Esophagus squamous epithelium (tissue), 5 donors: Measurements from ENCODE around the gene CEP57L1. TPM values are rescaled to one million over a fixed set of nuclear protein-coding genes. Genes with fewer than 3 reads are reported as not detected.
"Not testable (repeated sequence)": the region's sequence is repeated elsewhere in the genome, so short reads cannot be mapped to it uniquely, and the experiment has no call there.

Experiments
- DNase-seq: peaks from one replicate; lab custom pipeline; 2025; lab: John Stamatoyannopoulos, UW
- H3K27ac ChIP-seq, 4 donors: fragments of 200-600 bp; sonication (generic); one replicate each; pipeline ENCODE4 v1.5.1; 2016 to 2019; ENCODE audit warnings: mild to moderate bottlenecking in 1 of 4
- H3K27me3 ChIP-seq, 4 donors: fragments of 200-600 bp; sonication (generic); 1 replicate in 3 of 4; 2 replicates in 1 of 4; pipeline versions ENCODE4 v1.5.1 to v1.6.0; 2017 to 2021; ENCODE audit warnings: antibody characterized with exemption in 1 of 4
- H3K36me3 ChIP-seq, 3 donors: fragments of 200-600 bp; sonication (generic); one replicate each; pipeline ENCODE4 v1.5.1; 2016 to 2019
- H3K4me1 ChIP-seq, 3 donors: fragments of 200-600 bp; sonication (generic); one replicate each; pipeline ENCODE4 v1.5.1; 2017 to 2019
- H3K4me3 ChIP-seq, 4 donors: fragments of 200-600 bp; sonication (generic); 1 replicate in 3 of 4; 2 replicates in 1 of 4; pipeline ENCODE4 v1.5.1; 2016 to 2019; ENCODE audit warnings: mild to moderate bottlenecking in 2 of 4, moderate library complexity in 1 of 4
- H3K9me3 ChIP-seq, 3 donors: fragments of 200-600 bp; sonication (generic); one replicate each; pipeline ENCODE4 v1.5.1; 2016 to 2019
- CTCF ChIP-seq, 6 experiments: fragments of 450-650 bp in 4 of 6; fragments of 200-600 bp in 2 of 6; sonication (generic) in 2 of 6; IDR thresholded peaks; one replicate each; pipeline ENCODE4 v1.5.1; 2016 to 2019; ENCODE audit warnings: antibody characterized with exemption in 6 of 6, mild to moderate bottlenecking in 4 of 6, moderate library complexity in 4 of 6
- POLR2A ChIP-seq, 4 donors: fragments of 450-650 bp; IDR thresholded peaks; one replicate each; pipeline ENCODE4 v1.6.1; 2017; ENCODE audit warnings: antibody characterized with exemption in 4 of 4, mild to moderate bottlenecking in 4 of 4, moderate library complexity in 3 of 4
- WGBS, 2 donors: methylation state at CpG; one replicate each; pipeline ENCODE4 v1.1.5; 2018; 5-methylcytosine and 5-hydroxymethylcytosine counted together
- intact Hi-C: fragments of 100-400 bp; cut with DNase I; formaldehyde crosslinking; loops from one replicate; pipeline ENCODE4 v1.15.0; 2022
- total RNA-seq, 4 donors: library from RNA; depleted of rRNA; stranded (reverse); fragments of >200 nt; gene quantifications; one replicate each; pipeline ENCODE4 v1.1.0, GENCODE V29; 2016
- donor health status: DM: yes; HTN: yes; CAD: no.

CEP57L1 gene
- total RNA-seq, 4 donors from 2014 or later, result 4.9 to 9.7 (median 7.4) TPM

- H3K9me3 ChIP-seq, result peaks cover 0 to 2% (median 0%) of the 10 kb centered on the region in 3 donors
- H3K27ac ChIP-seq, result no peak overlapping the region
- WGBS, 2 donors, result 34 to 54% methylated on average over 3 of the region's 3 CpGs
- H3K36me3 ChIP-seq, result no peaks in the 10 kb centered on the region
- DNase-seq, result no peak
- H3K27me3 ChIP-seq, result peaks cover 0 to 21% (median 0%) of the 10 kb centered on the region in 4 donors
- peaks cover 0 to 17% (median 0%) of the 10 kb centered on the region in 3 donors for H3K4me1 ChIP-seq
- no peak for TF ChIP-seq CTCF (IDR thresholded peaks at IDR 0.05)
- no peak for TF ChIP-seq POLR2A (IDR thresholded peaks at IDR 0.05)
- H3K4me3 ChIP-seq, result no peak overlapping the region
- intact Hi-C loops, result loop anchor here (10.0 kb wide), 1 partner anchor 199 kb away; the partner anchor contains the start of gene CD164
Observed at GRCh38 chr6:109186012-109186411, 90.7 kb downstream of the CEP57L1 start.

DNA sequence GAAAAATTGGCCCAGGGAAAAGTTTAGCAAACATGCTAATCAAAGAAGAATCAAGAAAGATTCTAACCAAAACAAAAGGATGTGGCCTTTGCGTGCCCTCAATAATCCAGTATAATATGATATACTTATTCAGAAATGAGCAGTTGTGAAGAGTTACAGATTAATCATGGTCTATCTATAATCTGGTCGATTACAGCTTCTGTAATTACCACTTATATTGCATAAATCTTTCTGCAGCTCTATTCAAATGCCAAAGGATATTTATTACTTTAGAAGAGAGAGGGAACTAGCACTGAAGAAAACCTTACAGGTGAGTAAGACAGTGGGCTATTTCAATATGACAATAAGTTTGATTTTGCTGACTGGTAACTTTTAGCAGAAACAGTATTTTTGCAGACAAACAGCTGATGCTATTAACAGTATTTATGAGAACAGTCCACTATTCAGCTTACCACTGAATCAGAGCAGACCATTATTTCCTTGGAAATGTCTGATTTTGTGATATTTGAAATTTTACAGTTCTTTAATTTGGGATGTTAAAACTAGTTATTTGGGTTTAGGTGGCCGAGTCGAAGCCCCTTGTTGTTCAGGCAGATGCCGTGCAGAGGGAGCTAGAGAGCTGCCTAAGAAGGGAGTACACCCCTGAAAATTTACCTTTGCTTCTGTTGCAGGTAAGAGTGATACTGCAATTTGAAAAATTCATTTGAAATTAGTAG, 92.2 kb downstream of the CEP57L1 start:
- H3K27me3 ChIP-seq, result peaks cover 0 to 21% (median 0%) of the 10 kb centered on the region in 4 donors
- H3K4me1 ChIP-seq, result peaks cover 0 to 10% (median 0%) of the 10 kb centered on the region in 3 donors
- peaks cover 0 to 14% (median 12%) of the 10 kb centered on the region in 3 donors for H3K9me3 ChIP-seq
- 17 to 18% methylated on average over 5 of the region's 5 CpGs for WGBS, 2 donors
- TF ChIP-seq CTCF (IDR thresholded peaks at IDR 0.05) (peak; percentile 76 to 94 (median 82)), POLR2A (IDR thresholded peaks at IDR 0.05) (no peak)
- no peak for DNase-seq
- H3K27ac ChIP-seq, result no peak overlapping the region
- no peak overlapping the region for H3K4me3 ChIP-seq
- H3K36me3 ChIP-seq, result no peaks in the 10 kb centered on the region
- intact Hi-C loops, result loop anchor here (10.0 kb wide), 1 partner anchor 197 kb away; the partner anchor contains the start of gene CD164

DNA sequence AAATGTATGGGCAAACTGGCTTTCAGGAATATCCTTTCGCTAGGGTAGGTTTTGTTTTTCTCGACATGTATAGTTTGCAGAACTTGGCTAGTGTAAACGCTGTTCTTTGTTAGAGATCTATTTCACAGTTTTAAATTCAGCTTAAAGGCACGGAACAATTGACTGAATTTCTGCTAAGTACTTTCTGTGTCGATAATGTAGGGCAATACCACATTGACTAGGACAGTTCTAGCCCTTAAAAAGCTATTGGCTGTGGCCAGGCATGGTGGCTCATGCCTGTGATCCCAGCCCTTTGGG, 92.8 kb downstream of the CEP57L1 start:
- Histone ChIP-seq H3K9me3 (peaks cover 0 to 14% (median 12%) of the 10 kb centered on the region in 3 donors), H3K27ac (no peak overlapping the region), H3K36me3 (no peaks in the 10 kb centered on the region), H3K27me3 (peaks cover 0 to 21% (median 0%) of the 10 kb centered on the region in 4 donors), H3K4me1 (peaks cover 0 to 5% (median 0%) of the 10 kb centered on the region in 3 donors), H3K4me3 (no peak overlapping the region)
- TF ChIP-seq POLR2A (IDR thresholded peaks at IDR 0.05), result no peak
- TF ChIP-seq CTCF (IDR thresholded peaks at IDR 0.05), result peak in 1 of 6 experiments; percentile 9
- intact Hi-C loops, result loop anchor here (10.0 kb wide), 1 partner anchor 197 kb away; the partner anchor contains the start of gene CD164
- 17 to 26% methylated on average over 5 of the region's 5 CpGs for WGBS, 2 donors
- no peak for DNase-seq

GRCh38 chr6:109191368-109191767, 96.1 kb downstream of the CEP57L1 start:
- DNase-seq, intact Hi-C loops, H3K27me3 ChIP-seq, H3K4me3 ChIP-seq, H3K36me3 ChIP-seq, H3K4me1 ChIP-seq, H3K27ac ChIP-seq: not testable (repeated sequence)
- H3K9me3 ChIP-seq, result peaks cover 0 to 14% (median 12%) of the 10 kb centered on the region in 3 donors

GRCh38 chr6:109192865-109193264, 97.6 kb downstream of the CEP57L1 start:
- no peaks in the 10 kb centered on the region for H3K36me3 ChIP-seq
- no peak for TF ChIP-seq POLR2A (IDR thresholded peaks at IDR 0.05)
- TF ChIP-seq CTCF (IDR thresholded peaks at IDR 0.05), result no peak
- no peaks in the 10 kb centered on the region for H3K4me1 ChIP-seq
- no peak overlapping the region for H3K27ac ChIP-seq
- intact Hi-C loops, result no loop called here
- H3K27me3 ChIP-seq, result no peaks in the 10 kb centered on the region
- DNase-seq, result no peak
- H3K9me3 ChIP-seq, result peaks cover 0 to 14% (median 12%) of the 10 kb centered on the region in 3 donors
- H3K4me3 ChIP-seq, result no peak overlapping the region
- WGBS, 2 donors, result 93 to 94% methylated on average over 4 of the region's 4 CpGs
